HepG2 (cell line): ENCODE results near the gene C15orf62. TPM values are rescaled to one million over a fixed set of nuclear protein-coding genes. Genes with fewer than 3 reads are reported as not detected.

ENCODE experiments used
- ARID4A ChIP-seq: sonication (generic); formaldehyde crosslinking; IDR thresholded peaks from 2 replicates; pipeline ENCODE4 v1.5.0; 2020; ENCODE audit warnings: mild to moderate bottlenecking, missing genetic modification reagents, borderline replicate concordance
- ATF4 ChIP-seq, 2 experiments: fragments of 450-650 bp in 1 of 2; sonication (generic) in 1 of 2; formaldehyde crosslinking; IDR thresholded peaks; 2 replicates each; pipeline versions ENCODE4 v1.5.0 to v1.8.0; 2020 to 2022; ENCODE audit warnings: mild to moderate bottlenecking in 1 of 2, missing genetic modification reagents in 1 of 2
- CENPT ChIP-seq: sonication (generic); formaldehyde crosslinking; IDR thresholded peaks from 2 replicates; pipeline ENCODE4 v1.8.0; 2022; ENCODE audit warnings: low read depth, mild to moderate bottlenecking, moderate library complexity, missing genetic modification reagents
- DRAP1 ChIP-seq: IDR thresholded peaks from 2 replicates; pipeline ENCODE4 v1.6.1; 2016; ENCODE audit warnings: missing genetic modification reagents, missing compliant biosample characterization
- HNF1B ChIP-seq: sonication (generic); formaldehyde crosslinking; IDR thresholded peaks from 2 replicates; pipeline ENCODE4 v1.5.1; 2020; ENCODE audit warnings: mild to moderate bottlenecking, moderate library complexity, missing genetic modification reagents
- KLF12 ChIP-seq: sonication (generic); formaldehyde crosslinking; IDR thresholded peaks from 2 replicates; pipeline ENCODE4 v1.4.0; 2020; ENCODE audit warnings: missing genetic modification reagents, borderline replicate concordance
- MZF1 ChIP-seq: sonication (generic); formaldehyde crosslinking; IDR thresholded peaks from 2 replicates; pipeline ENCODE4 v1.8.1; 2023; ENCODE audit warnings: mild to moderate bottlenecking, missing genetic modification reagents, borderline replicate concordance
- PATZ1 ChIP-seq: sonication (generic); formaldehyde crosslinking; IDR thresholded peaks from 2 replicates; pipeline ENCODE4 v1.4.0; 2020; ENCODE audit warnings: missing genetic modification reagents
- TFDP1 ChIP-seq: IDR thresholded peaks from 2 replicates; pipeline ENCODE4 v1.6.1; 2016; ENCODE audit warnings: missing compliant biosample characterization, missing genetic modification reagents, borderline replicate concordance
- THYN1 ChIP-seq: sonication (generic); formaldehyde crosslinking; IDR thresholded peaks from 2 replicates; pipeline ENCODE4 v1.8.1; 2023; ENCODE audit warnings: low read depth, mild to moderate bottlenecking, moderate library complexity, missing genetic modification reagents, borderline replicate concordance
- ZBTB7B ChIP-seq: sonication (generic); formaldehyde crosslinking; IDR thresholded peaks from 2 replicates; pipeline ENCODE4 v1.4.0; 2020; ENCODE audit warnings: missing genetic modification reagents
- ZGPAT ChIP-seq: IDR thresholded peaks from 2 replicates; pipeline ENCODE4 v1.6.1; 2016; ENCODE audit warnings: mild to moderate bottlenecking
- ZNF335 ChIP-seq: sonication (generic); formaldehyde crosslinking; IDR thresholded peaks from 2 replicates; pipeline ENCODE4 v1.4.0; 2020; ENCODE audit warnings: missing genetic modification reagents
- ZNF878 ChIP-seq: sonication (generic); formaldehyde crosslinking; IDR thresholded peaks from 2 replicates; pipeline ENCODE4 v1.8.1; 2023; ENCODE audit warnings: mild to moderate bottlenecking, missing genetic modification reagents, moderate library complexity
- polyA plus RNA-seq, 8 experiments: library from polyadenylated mRNA; depleted of rRNA in 3 of 8; stranded (reverse) in 7 of 8; unstranded in 1 of 8; fragments of >200 nt; fragmentation: Illumina TruSeq in 4 of 8; extraction: Trizol in 4 of 8; gene quantifications; 2 replicates each; pipeline versions ENCODE4 v1.2.1 to v1.2.3, GENCODE V29; 2011 to 2016; ENCODE audit warnings: low read depth in 4 of 8, missing spikeins in 1 of 8, mixed read lengths in 1 of 8; ENCODE audit not compliant: insufficient read depth in 1 of 8
- total RNA-seq, 5 experiments: library from RNA; depleted of rRNA; stranded (reverse); fragments of >200 nt; fragmentation: Illumina TruSeq; extraction: Trizol; gene quantifications; 2 replicates each; pipeline ENCODE4 v1.2.3, GENCODE V29; 2016; ENCODE audit warnings: low read depth in 1 of 5

The C15orf62 gene
- total and polyA plus RNA-seq, 2 of the 13 experiments (the other 11 are each of a cell fraction or from before 2014, with no cell fraction given) = 0.51 to 1.1 TPM

- peak; percentile 68 for TF ChIP-seq KLF12 (CRISPR knock-in tag)
- peak; percentile 77 for TF ChIP-seq HNF1B (CRISPR knock-in tag)
- TF ChIP-seq ZGPAT (CRISPR knock-in tag) = peak; percentile 77
- no peak for TF ChIP-seq MZF1 (CRISPR knock-in tag)
- peak; percentile 15; the same call in 1 of the 2 replicates for TF ChIP-seq ZBTB7B (CRISPR knock-in tag)
- 0 out of 4 replicates have a peak, but pooled peaks of 1 of the 2 experiments have one; percentile 32 for TF ChIP-seq ATF4 (CRISPR knock-in tag; IDR thresholded peaks at IDR 0.05)
- TF ChIP-seq THYN1 (CRISPR knock-in tag) = no peak
- peak; percentile 61 for TF ChIP-seq PATZ1 (CRISPR knock-in tag)
- peak; percentile 78 for TF ChIP-seq DRAP1 (CRISPR knock-in tag)
- no peak; the same call in 1 of the 2 replicates for TF ChIP-seq CENPT (CRISPR knock-in tag)
- TF ChIP-seq TFDP1 (CRISPR knock-in tag) = peak; percentile 92
- TF ChIP-seq ZNF878 (CRISPR knock-in tag) = peak; percentile 58; the same call in 1 of the 2 replicates
- peak; percentile 96 for TF ChIP-seq ARID4A (CRISPR knock-in tag)
- no peak for TF ChIP-seq ZNF335 (CRISPR knock-in tag)
Measured at GRCh38 chr15:40754883-40755811, 14.6 kb upstream of the C15orf62 start, which contains the start of gene RMDN3 (continued).
